Nephron (organoid): Measurements from ENCODE around the gene PNRC2.
"Not testable (repeated sequence)": the region's sequence is repeated elsewhere in the genome, so short reads cannot be mapped to it uniquely, and the experiment has no call there.

Source experiments
- H3K27ac Mint-ChIP-seq, 3 experiments: 2 replicates each; pipeline ENCODE4 v1.8.0; 2020; ENCODE audit warnings: mixed read lengths in 3 of 3, mild to moderate bottlenecking in 2 of 3, moderate library complexity in 1 of 3
- H3K27me3 Mint-ChIP-seq: 2 replicates; pipeline ENCODE4 v1.8.0; 2021; ENCODE audit warnings: low read depth, mild to moderate bottlenecking, moderate library complexity, mixed read lengths
- H3K36me3 Mint-ChIP-seq: 2 replicates; pipeline ENCODE4 v1.8.0; 2020; ENCODE audit warnings: low read depth, mixed read lengths
- H3K4me1 Mint-ChIP-seq: 2 replicates; pipeline ENCODE4 v1.8.0; 2020; ENCODE audit warnings: mixed read lengths
- H3K4me3 Mint-ChIP-seq, 3 experiments: 2 replicates each; pipeline ENCODE4 v1.8.0; 2020; ENCODE audit warnings: mild to moderate bottlenecking in 3 of 3, mixed read lengths in 3 of 3, moderate library complexity in 2 of 3
- H3K9me3 Mint-ChIP-seq: 2 replicates; pipeline ENCODE4 v1.8.0; 2020; ENCODE audit warnings: mixed read lengths
- TF ChIP-seq, protein P1 (sequence below), 3 experiments: fragments of 200-600 bp; sonication (generic); IDR thresholded peaks; one replicate each; pipeline ENCODE4 v1.5.0; 2021; ENCODE audit warnings: antibody characterized with exemption in 3 of 3; ENCODE audit not compliant: unreplicated experiment in 3 of 3

Gene PNRC2

DNA sequence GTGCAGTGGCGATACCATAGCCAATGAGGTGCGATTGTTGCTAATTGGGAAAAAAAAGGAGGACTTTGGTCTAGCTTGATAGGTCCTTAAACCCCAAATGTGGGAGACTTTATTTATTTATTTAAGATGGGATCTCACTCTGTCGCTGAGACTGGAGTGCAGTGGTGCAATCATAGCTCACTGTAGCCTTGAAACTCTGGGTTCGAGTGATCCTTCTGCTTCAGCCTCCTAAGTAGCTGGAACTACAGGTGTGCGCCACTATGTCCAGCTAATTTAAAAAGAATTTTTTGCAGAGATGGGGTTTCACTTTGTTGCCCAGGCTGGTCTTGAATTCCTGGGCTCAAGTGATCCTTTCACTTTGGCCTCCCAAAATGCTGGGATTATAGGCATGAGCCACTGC lies 44.5 kb downstream of the PNRC2 start:
- peaks cover 18% of the 10 kb centered on the region for H3K4me1 Mint-ChIP-seq
- H3K36me3 Mint-ChIP-seq, result no peaks in the 10 kb centered on the region
- peak overlapping the region in 1 of 3 experiments; percentile 21 for H3K27ac Mint-ChIP-seq
- no peak overlapping the region for H3K4me3 Mint-ChIP-seq
- H3K27me3 Mint-ChIP-seq, result peaks cover 5% of the 10 kb centered on the region
- no peaks in the 10 kb centered on the region for H3K9me3 Mint-ChIP-seq
- TF ChIP-seq, protein P1, sequence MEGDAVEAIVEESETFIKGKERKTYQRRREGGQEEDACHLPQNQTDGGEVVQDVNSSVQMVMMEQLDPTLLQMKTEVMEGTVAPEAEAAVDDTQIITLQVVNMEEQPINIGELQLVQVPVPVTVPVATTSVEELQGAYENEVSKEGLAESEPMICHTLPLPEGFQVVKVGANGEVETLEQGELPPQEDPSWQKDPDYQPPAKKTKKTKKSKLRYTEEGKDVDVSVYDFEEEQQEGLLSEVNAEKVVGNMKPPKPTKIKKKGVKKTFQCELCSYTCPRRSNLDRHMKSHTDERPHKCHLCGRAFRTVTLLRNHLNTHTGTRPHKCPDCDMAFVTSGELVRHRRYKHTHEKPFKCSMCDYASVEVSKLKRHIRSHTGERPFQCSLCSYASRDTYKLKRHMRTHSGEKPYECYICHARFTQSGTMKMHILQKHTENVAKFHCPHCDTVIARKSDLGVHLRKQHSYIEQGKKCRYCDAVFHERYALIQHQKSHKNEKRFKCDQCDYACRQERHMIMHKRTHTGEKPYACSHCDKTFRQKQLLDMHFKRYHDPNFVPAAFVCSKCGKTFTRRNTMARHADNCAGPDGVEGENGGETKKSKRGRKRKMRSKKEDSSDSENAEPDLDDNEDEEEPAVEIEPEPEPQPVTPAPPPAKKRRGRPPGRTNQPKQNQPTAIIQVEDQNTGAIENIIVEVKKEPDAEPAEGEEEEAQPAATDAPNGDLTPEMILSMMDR (IDR thresholded peaks at IDR 0.05; ENCODE audit: unreplicated experiment in 3 of 3), result no peak

DNA sequence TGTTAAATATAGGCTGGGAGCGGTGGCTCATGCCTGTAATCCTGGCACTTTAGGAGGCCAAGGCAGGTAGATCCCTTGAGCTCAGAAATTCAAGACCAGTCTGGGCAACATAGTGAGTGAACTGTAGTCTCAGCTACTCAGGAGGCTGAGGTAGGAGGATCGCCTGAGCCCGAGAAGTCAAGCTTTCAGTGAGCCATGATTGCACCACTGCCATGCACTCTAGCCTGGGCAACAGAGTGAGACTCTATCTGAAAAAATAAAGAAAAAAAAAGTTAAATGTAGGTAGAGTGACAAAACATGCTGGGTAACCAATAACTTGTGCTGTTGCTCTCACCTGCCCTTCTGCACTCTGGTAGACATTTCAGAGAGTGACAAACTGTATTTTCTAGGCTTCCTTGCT lies 45.5 kb downstream of the PNRC2 start:
- H3K27ac Mint-ChIP-seq, result no peak overlapping the region

DNA sequence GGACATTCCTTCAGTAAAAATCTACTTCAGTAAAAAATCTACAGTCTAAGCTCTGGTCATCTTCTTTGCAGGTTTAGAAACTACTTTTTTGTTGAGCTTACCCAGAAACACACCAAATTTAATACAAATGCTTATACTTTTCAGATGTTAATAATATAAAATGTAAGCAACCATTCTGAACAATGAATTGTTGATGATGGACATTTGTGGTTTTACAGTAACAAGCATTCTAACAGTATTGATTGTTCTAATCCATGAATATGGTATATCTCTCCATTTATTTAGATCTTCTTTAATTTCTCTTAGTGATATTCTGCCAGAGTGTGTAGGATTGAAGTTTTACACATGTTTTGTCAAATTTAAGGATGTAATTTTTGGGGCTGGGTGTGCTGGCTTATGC lies 47.5 kb downstream of the PNRC2 start:
- Mint-ChIP-seq H3K4me3 (no peak overlapping the region), H3K4me1 (peaks cover 33% of the 10 kb centered on the region), H3K27me3 (peaks cover 13% of the 10 kb centered on the region), H3K9me3 (no peaks in the 10 kb centered on the region), H3K27ac (no peak overlapping the region), H3K36me3 (no peaks in the 10 kb centered on the region)
- TF ChIP-seq, protein P1 (IDR thresholded peaks at IDR 0.05; ENCODE audit: unreplicated experiment in 3 of 3), result no peak

More for the DNA sequence above, 45.5 kb downstream of the PNRC2 start:
- Mint-ChIP-seq H3K4me3 (no peak overlapping the region), H3K4me1 (peaks cover 28% of the 10 kb centered on the region), H3K36me3 (no peaks in the 10 kb centered on the region), H3K9me3 (no peaks in the 10 kb centered on the region), H3K27me3 (peaks cover 5% of the 10 kb centered on the region)
- TF ChIP-seq, protein P1 (IDR thresholded peaks at IDR 0.05; ENCODE audit: unreplicated experiment in 3 of 3), result no peak

DNA sequence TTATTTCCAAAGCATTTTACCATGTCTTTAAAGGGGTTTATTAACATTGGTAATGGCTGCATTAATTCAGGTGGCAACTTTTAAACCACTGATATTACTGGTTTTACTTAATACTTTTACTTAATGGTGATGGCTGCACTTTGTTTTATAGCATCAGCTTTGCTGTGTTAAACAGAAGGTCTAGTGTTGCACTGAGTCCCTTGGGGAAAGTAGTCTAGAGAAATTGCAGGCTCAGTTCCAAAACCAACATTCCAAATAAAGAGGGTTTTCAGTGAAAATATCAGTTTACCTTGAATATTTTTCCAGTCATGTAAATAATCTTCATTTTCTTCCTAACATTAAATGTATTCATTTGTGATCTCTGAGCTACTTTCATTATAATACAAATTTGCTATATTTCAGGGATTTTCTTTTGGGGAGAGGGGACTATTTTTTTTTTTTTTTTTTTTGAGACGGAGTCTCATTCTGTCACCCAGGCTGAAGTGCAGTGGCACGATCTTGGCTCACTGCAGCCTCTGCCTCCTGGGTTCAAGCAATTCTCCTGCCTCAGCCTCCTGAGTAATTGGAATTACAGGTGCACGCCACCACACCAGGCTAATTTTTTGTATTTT lies 49.1 kb downstream of the PNRC2 start:
- H3K9me3 Mint-ChIP-seq, H3K4me3 Mint-ChIP-seq, H3K36me3 Mint-ChIP-seq: not testable (repeated sequence)
- Mint-ChIP-seq H3K27me3 (peaks cover 14% of the 10 kb centered on the region), H3K4me1 (peaks cover 33% of the 10 kb centered on the region), H3K27ac (peak overlapping the region; percentile 33 to 89 (median 56))

DNA sequence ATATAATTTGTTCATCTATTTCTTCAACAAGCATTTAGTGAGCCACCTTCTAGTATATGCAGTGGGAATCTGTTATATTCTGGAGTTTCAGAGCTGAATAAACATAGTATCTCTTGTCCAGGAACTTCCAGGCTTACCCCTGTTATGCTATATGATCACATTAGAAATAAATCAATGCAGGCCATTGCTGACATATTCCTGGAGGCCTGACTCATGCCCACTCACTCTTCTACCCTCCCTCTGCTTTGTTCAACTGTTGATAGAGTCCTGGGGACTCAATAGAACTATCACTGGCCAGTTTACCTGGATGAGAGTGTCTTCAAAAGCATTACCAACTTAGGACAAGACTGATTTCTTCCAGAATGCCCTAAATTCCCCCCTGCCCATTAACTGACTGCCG lies 49.8 kb downstream of the PNRC2 start:
- Mint-ChIP-seq H3K27ac (peak overlapping the region; percentile 33 to 47 (median 45)), H3K27me3 (peaks cover 12% of the 10 kb centered on the region), H3K4me3 (peak overlapping the region in 2 of 3 experiments; percentile 5 to 10), H3K4me1 (peaks cover 34% of the 10 kb centered on the region), H3K9me3 (no peaks in the 10 kb centered on the region), H3K36me3 (no peaks in the 10 kb centered on the region)
- TF ChIP-seq, protein P1 (IDR thresholded peaks at IDR 0.05; ENCODE audit: unreplicated experiment in 3 of 3), result no peak

DNA sequence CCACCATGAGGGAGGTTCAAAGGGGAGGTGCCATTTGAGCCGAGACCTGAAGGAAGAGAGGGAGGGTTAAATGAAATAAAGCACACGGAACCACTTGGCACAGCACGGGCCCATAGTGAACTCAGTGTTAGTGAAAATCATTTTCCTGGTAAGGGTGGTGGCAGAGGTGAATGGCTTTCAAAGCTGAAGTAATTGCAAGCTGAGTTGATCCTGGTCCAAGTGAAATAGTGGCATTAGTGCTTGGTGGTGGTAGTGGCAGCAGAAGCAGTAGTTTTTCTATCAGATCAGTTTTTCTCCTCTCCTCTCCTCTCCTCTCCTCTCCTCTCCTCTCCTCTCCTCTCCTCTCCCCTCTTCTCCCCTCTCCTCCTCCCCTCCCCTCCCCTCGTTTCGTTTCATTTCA lies 51.0 kb downstream of the PNRC2 start:
- TF ChIP-seq, protein P1 (IDR thresholded peaks at IDR 0.05; ENCODE audit: unreplicated experiment in 3 of 3), result no peak
- Mint-ChIP-seq H3K36me3 (no peaks in the 10 kb centered on the region), H3K27me3 (peaks cover 12% of the 10 kb centered on the region), H3K9me3 (no peaks in the 10 kb centered on the region), H3K4me3 (no peak overlapping the region), H3K27ac (peak overlapping the region in 1 of 3 experiments; percentile 33), H3K4me1 (peaks cover 46% of the 10 kb centered on the region)

DNA sequence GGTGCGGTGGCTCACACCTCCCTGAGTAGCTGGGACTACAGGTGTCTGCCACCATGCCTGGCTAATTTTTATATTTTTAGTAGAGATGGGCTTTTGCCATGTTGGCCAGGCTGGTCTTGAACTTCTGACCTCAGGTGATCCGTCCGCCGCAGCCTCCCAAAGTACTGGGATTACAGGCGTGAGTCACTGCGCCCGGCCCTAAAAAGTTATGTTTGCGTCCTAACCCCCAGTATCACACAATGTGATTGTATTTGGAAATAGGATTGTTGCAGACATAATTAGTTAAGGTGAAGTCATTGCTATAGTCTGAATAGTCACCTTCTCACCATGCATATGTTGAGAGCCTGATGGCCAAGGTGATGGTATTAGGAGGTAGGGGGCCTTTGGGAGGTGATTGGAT lies 53.2 kb downstream of the PNRC2 start:
- peaks cover 63% of the 10 kb centered on the region for H3K4me1 Mint-ChIP-seq
- not testable (repeated sequence) for H3K36me3 Mint-ChIP-seq, H3K4me3 Mint-ChIP-seq, H3K9me3 Mint-ChIP-seq
- peak overlapping the region in 2 of 3 experiments; percentile 63 to 74 for H3K27ac Mint-ChIP-seq
- H3K27me3 Mint-ChIP-seq, result peaks cover 12% of the 10 kb centered on the region
